H9 (cell line): ENCODE data around the gene TSPOAP1. TPM values are rescaled to one million over a fixed set of nuclear protein-coding genes. Genes with fewer than 3 reads are reported as not detected.

Source experiments
- DNase-seq: peaks from one replicate; pipeline ENCODE4 v3.0.0-alpha.2; 2017
- H2AFZ ChIP-seq: one replicate; pipeline ENCODE4 v1.6.1; 2013; ENCODE audit warnings: mild to moderate bottlenecking, low read length, control low read depth, moderate library complexity
- H2AK5ac ChIP-seq: 2 replicates; pipeline ENCODE4 v1.6.1; 2013; ENCODE audit warnings: low read length, control low read depth, mixed read lengths; ENCODE audit not compliant: insufficient read length
- H2BK120ac ChIP-seq: one replicate; pipeline ENCODE4 v1.6.1; 2013; ENCODE audit warnings: low read depth, mild to moderate bottlenecking, low read length, control low read depth, inconsistent platforms; ENCODE audit not compliant: poor library complexity, severe bottlenecking
- H2BK12ac ChIP-seq: 2 replicates; pipeline ENCODE4 v1.6.1; 2013; ENCODE audit warnings: low read length, control low read depth, mixed read lengths, low read depth; ENCODE audit not compliant: insufficient read length
- H2BK15ac ChIP-seq: 2 replicates; pipeline ENCODE4 v1.6.1; 2013; ENCODE audit warnings: low read depth, low read length, control low read depth
- H2BK20ac ChIP-seq: one replicate; pipeline ENCODE4 v1.6.1; 2013; ENCODE audit warnings: low read depth, mild to moderate bottlenecking, low read length, control low read depth, inconsistent platforms; ENCODE audit not compliant: poor library complexity, severe bottlenecking
- H2BK5ac ChIP-seq: 2 replicates; pipeline ENCODE4 v1.6.1; 2013; ENCODE audit warnings: low read length, control low read depth, mixed read lengths; ENCODE audit not compliant: insufficient read length
- H3K14ac ChIP-seq: 2 replicates; pipeline ENCODE4 v1.6.1; 2013; ENCODE audit warnings: low read length, control low read depth; ENCODE audit not compliant: insufficient read depth
- H3K18ac ChIP-seq: 2 replicates; pipeline ENCODE4 v1.6.1; 2013; ENCODE audit warnings: low read depth, mild to moderate bottlenecking, mixed read lengths, low read length, control low read depth; ENCODE audit not compliant: insufficient read length
- H3K23ac ChIP-seq: 2 replicates; pipeline ENCODE4 v1.6.1; 2013; ENCODE audit warnings: low read length, control low read depth, mixed read lengths, low read depth; ENCODE audit not compliant: insufficient read length
- H3K23me2 ChIP-seq: 2 replicates; pipeline ENCODE4 v1.6.1; 2013; ENCODE audit warnings: low read depth, mild to moderate bottlenecking, mixed read lengths, low read length, control low read depth; ENCODE audit not compliant: insufficient read length, poor library complexity, severe bottlenecking
- H3K27ac ChIP-seq: 2 replicates; pipeline ENCODE4 v1.5.1; 2013; ENCODE audit warnings: low read length, control low read depth, mixed read lengths, low read depth; ENCODE audit not compliant: insufficient read length
- H3K27me3 ChIP-seq: 2 replicates; pipeline ENCODE4 v1.6.1; 2013; ENCODE audit warnings: low read length, control low read depth, inconsistent platforms; ENCODE audit not compliant: insufficient read depth
- H3K4ac ChIP-seq: 2 replicates; pipeline ENCODE4 v1.6.1; 2013; ENCODE audit warnings: low read depth, mild to moderate bottlenecking, control low read depth, inconsistent platforms, low read length, moderate library complexity
- H3K4me1 ChIP-seq: 2 replicates; pipeline ENCODE4 v1.6.1; 2013; ENCODE audit warnings: low read length, control low read depth, inconsistent platforms; ENCODE audit not compliant: insufficient read depth
- H3K4me2 ChIP-seq: 2 replicates; pipeline ENCODE4 v1.6.1; 2013; ENCODE audit warnings: low read length, control low read depth, mixed read lengths; ENCODE audit not compliant: insufficient read length, insufficient read depth
- H3K56ac ChIP-seq: 2 replicates; pipeline ENCODE4 v1.6.1; 2013; ENCODE audit warnings: low read depth, mild to moderate bottlenecking, mixed read lengths, low read length, control low read depth; ENCODE audit not compliant: insufficient read length
- H3K79me1 ChIP-seq: 2 replicates; pipeline ENCODE4 v1.6.1; 2013; ENCODE audit warnings: low read depth, mild to moderate bottlenecking, moderate library complexity, low read length, control low read depth, inconsistent platforms; ENCODE audit not compliant: insufficient read depth, poor library complexity, severe bottlenecking
- H3K79me2 ChIP-seq: 2 replicates; pipeline ENCODE4 v1.6.1; 2013; ENCODE audit warnings: low read length, control low read depth, inconsistent platforms; ENCODE audit not compliant: insufficient read depth
- H3K9ac ChIP-seq: 2 replicates; pipeline ENCODE4 v1.6.1; 2013; ENCODE audit warnings: low read length, control low read depth, mixed read lengths; ENCODE audit not compliant: insufficient read length; ENCODE audit errors: extremely low read depth
- H3K9me3 ChIP-seq: one replicate; pipeline ENCODE4 v1.6.1; 2013; ENCODE audit warnings: low read depth, low read length, inconsistent platforms; ENCODE audit not compliant: control insufficient read depth
- H3T11ph ChIP-seq: one replicate; pipeline ENCODE4 v1.6.1; 2013; ENCODE audit warnings: mild to moderate bottlenecking, low read length, control low read depth, inconsistent platforms
- H4K20me1 ChIP-seq: one replicate; pipeline ENCODE4 v1.6.1; 2013; ENCODE audit not compliant: control insufficient read depth, insufficient read length, insufficient read depth
- H4K5ac ChIP-seq: 2 replicates; pipeline ENCODE4 v1.6.1; 2013; ENCODE audit warnings: low read depth, mild to moderate bottlenecking, mixed read lengths, low read length, control low read depth; ENCODE audit not compliant: insufficient read length
- H4K8ac ChIP-seq: replicated peaks from 2 replicates; pipeline ENCODE4 v1.6.1; 2013; ENCODE audit warnings: low read length, control low read depth, mixed read lengths, low read depth; ENCODE audit not compliant: insufficient read length
- H4K91ac ChIP-seq: 2 replicates; pipeline ENCODE4 v1.6.1; 2013; ENCODE audit warnings: low read depth, mild to moderate bottlenecking, moderate library complexity, mixed read lengths, low read length, control low read depth; ENCODE audit not compliant: insufficient read length
- H3K27ac Mint-ChIP-seq, 3 experiments: 2 replicates in 2 of 3; 3 replicates in 1 of 3; pipeline ENCODE4 v1.8.0; 2020 to 2021; ENCODE audit warnings: mixed read lengths in 3 of 3, mild to moderate bottlenecking in 1 of 3, moderate library complexity in 1 of 3
- H3K27me3 Mint-ChIP-seq: 2 replicates; pipeline ENCODE4 v1.8.0; 2021; ENCODE audit warnings: low read depth, mild to moderate bottlenecking, moderate library complexity, mixed read lengths
- H3K36me3 Mint-ChIP-seq, 3 experiments: 2 replicates in 2 of 3; 3 replicates in 1 of 3; pipeline ENCODE4 v1.8.0; 2020 to 2021; ENCODE audit warnings: low read depth in 3 of 3, mixed read lengths in 3 of 3; ENCODE audit not compliant: insufficient read depth in 1 of 3
- H3K4me1 Mint-ChIP-seq, 2 experiments: 2 replicates each; pipeline ENCODE4 v1.8.0; 2020; ENCODE audit warnings: mixed read lengths in 2 of 2
- H3K4me3 Mint-ChIP-seq, 2 experiments: 2 replicates in 1 of 2; 3 replicates in 1 of 2; pipeline ENCODE4 v1.8.0; 2020 to 2021; ENCODE audit warnings: mild to moderate bottlenecking in 2 of 2, mixed read lengths in 2 of 2, moderate library complexity in 1 of 2
- H3K9me3 Mint-ChIP-seq, 2 experiments: 2 replicates in 1 of 2; 3 replicates in 1 of 2; pipeline ENCODE4 v1.8.0; 2020; ENCODE audit warnings: mild to moderate bottlenecking in 2 of 2, mixed read lengths in 2 of 2, moderate library complexity in 1 of 2
- CTCF ChIP-seq: fragments of 200-600 bp; sonication (generic); conservative IDR thresholded peaks from 3 replicates; pipeline ENCODE4 v1.8.0; 2021; ENCODE audit warnings: antibody characterized with exemption, mild to moderate bottlenecking
- WGBS: extraction: QIAGEN DNeasy Blood & Tissue Kit; methylation state at CpG from one replicate; pipeline ENCODE4 v1.1.7; 2013; ENCODE audit warnings: missing lambda C conversion rate, low lambda C conversion rate, mixed read lengths; ENCODE audit not compliant: insufficient read length; ENCODE audit errors: extremely low coverage; 5-methylcytosine and 5-hydroxymethylcytosine counted together
- total RNA-seq: library from RNA; stranded (reverse); gene quantifications from 2 replicates; pipeline ENCODE4 v1.2.1, GENCODE V29; 2021

TSPOAP1 gene
- total RNA-seq, 1 experiment from 2014 or later = 17.3 TPM

DNA sequence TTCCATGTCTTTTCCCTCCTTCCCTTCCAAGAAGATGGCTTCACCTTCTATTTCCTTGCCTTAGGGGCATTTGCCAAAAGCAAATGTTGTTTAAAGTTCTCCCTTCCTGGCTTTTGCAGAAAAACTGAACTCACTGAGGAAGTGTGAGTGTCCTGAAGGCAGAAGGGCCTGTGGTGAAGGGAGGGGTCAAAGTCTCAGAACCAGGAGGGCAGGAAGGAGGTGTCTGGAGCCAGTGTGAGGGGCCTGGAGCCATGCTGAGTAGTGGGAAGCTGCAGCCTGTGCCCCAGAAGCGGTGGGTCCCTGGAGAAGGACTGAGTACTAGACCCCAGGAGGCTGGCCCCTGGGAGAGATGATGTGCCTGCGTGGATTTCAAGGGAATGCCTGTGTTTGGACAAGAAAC, 47.2 kb upstream of the TSPOAP1 start:
- no peak overlapping the region for H3T11ph ChIP-seq
- H2AFZ ChIP-seq = no peak overlapping the region
- H3K9ac ChIP-seq = no peak overlapping the region
- Mint-ChIP-seq H3K27me3 (peaks cover 4% of the 10 kb centered on the region; the same call in 1 of the 2 replicates), H3K9me3 (no peaks in the 10 kb centered on the region), H3K36me3 (no peaks in the 10 kb centered on the region), H3K4me3 (no peak overlapping the region), H3K27ac (no peak overlapping the region), H3K4me1 (peaks cover 33 to 36% of the 10 kb centered on the region in 2 experiments)
- H3K27ac ChIP-seq = no peak overlapping the region
- no peak overlapping the region for H3K4ac ChIP-seq
- no peaks in the 10 kb centered on the region for H3K27me3 ChIP-seq
- no CpG with 5 or more reads among the region's 2 CpGs for WGBS
- H4K91ac ChIP-seq = no peak overlapping the region
- no peak overlapping the region for H2AK5ac ChIP-seq
- H3K18ac ChIP-seq = no peak overlapping the region
- H3K56ac ChIP-seq = no peak overlapping the region
- H3K79me1 ChIP-seq = no peaks in the 10 kb centered on the region
- no peak overlapping the region for H3K14ac ChIP-seq
- no peak overlapping the region for H2BK20ac ChIP-seq
- no peak overlapping the region for H2BK12ac ChIP-seq
- H3K23me2 ChIP-seq = no peaks in the 10 kb centered on the region
- no peak overlapping the region for H2BK5ac ChIP-seq
- no peaks in the 10 kb centered on the region for H3K79me2 ChIP-seq
- no peak overlapping the region for H2BK120ac ChIP-seq
- DNase-seq = peak; percentile 57
- no peak overlapping the region for H4K8ac ChIP-seq
- peaks cover 11% of the 10 kb centered on the region; the same call in 1 of the 2 replicates for H3K4me1 ChIP-seq
- no peak overlapping the region for H2BK15ac ChIP-seq
- no peaks in the 10 kb centered on the region for H3K9me3 ChIP-seq
- no peak overlapping the region for H4K5ac ChIP-seq
- no peak overlapping the region for H3K4me2 ChIP-seq
- no peak overlapping the region for H3K23ac ChIP-seq
- TF ChIP-seq CTCF = no peak
- no peaks in the 10 kb centered on the region for H4K20me1 ChIP-seq
